IMR-90 (cell line): ENCODE results near the gene NLGN1. TPM values are rescaled to one million over a fixed set of nuclear protein-coding genes. Genes with fewer than 3 reads are reported as not detected.
A peak's percentile ranks its signal among the peaks of the same experiment; 100 is the strongest.

Source experiments
- ATAC-seq: fragments of 200-7000 bp; cut with Tn5 transposase; 2 replicates; pipeline ENCODE4 v1.9.1; 2020; ENCODE audit warnings: low read depth, mild to moderate bottlenecking, moderate library complexity
- BruUV-seq: library from RNA; stranded (reverse); fragments of 400-500 nt; replicated peaks from 2 replicates; lab custom pipeline; 2021; lab: Mats Ljungman, UMichigan
- CTCF ChIA-PET: fragments of 300-600 bp; formaldehyde crosslinking; extraction: SDS; loops from one replicate; lab custom pipeline; 2021; ENCODE audit warnings: antibody characterized with exemption; lab: Yijun Ruan, JAX
- POLR2A ChIA-PET: fragments of 300-600 bp; sonication (Branson Sonifier 250); formaldehyde crosslinking; loops from one replicate; lab custom pipeline; 2022; ENCODE audit warnings: antibody characterized with exemption; ENCODE audit not compliant: unreplicated experiment; lab: Charles Lee
- DNase-seq: peaks from one replicate; pipeline ENCODE4 v3.0.0; 2013
- H2AFZ ChIP-seq: replicated peaks from 2 replicates; pipeline ENCODE3; 2013; ENCODE audit warnings: low read length, mild to moderate bottlenecking; ENCODE audit not compliant: poor library complexity
- H2AK5ac ChIP-seq: 2 replicates; pipeline ENCODE4 v1.6.1; 2013; ENCODE audit warnings: low read depth, low read length, inconsistent platforms
- H2AK9ac ChIP-seq: replicated peaks from 2 replicates; pipeline ENCODE3; 2013; ENCODE audit warnings: mild to moderate bottlenecking, low read depth, low read length, moderate library complexity; ENCODE audit not compliant: poor library complexity
- H2BK120ac ChIP-seq: 2 replicates; pipeline ENCODE4 v1.6.1; 2013; ENCODE audit warnings: low read depth, low read length, inconsistent platforms
- H2BK15ac ChIP-seq: 3 replicates; pipeline ENCODE4 v1.6.1; 2013; ENCODE audit warnings: low read depth, low read length, inconsistent platforms
- H2BK20ac ChIP-seq: 2 replicates; pipeline ENCODE4 v1.6.1; 2013; ENCODE audit warnings: low read depth, mild to moderate bottlenecking, inconsistent platforms, low read length, moderate library complexity
- H2BK5ac ChIP-seq: 2 replicates; pipeline ENCODE4 v1.6.1; 2013; ENCODE audit warnings: mild to moderate bottlenecking, low read depth, low read length, inconsistent platforms; ENCODE audit not compliant: poor library complexity, severe bottlenecking
- H3K14ac ChIP-seq: replicated peaks from 2 replicates; pipeline ENCODE4 v1.6.1; 2013; ENCODE audit warnings: low read depth, low read length, inconsistent platforms
- H3K18ac ChIP-seq: 2 replicates; pipeline ENCODE4 v1.6.1; 2013; ENCODE audit warnings: low read depth, low read length, control low read depth
- H3K23ac ChIP-seq: 2 replicates; pipeline ENCODE4 v1.6.1; 2013; ENCODE audit warnings: low read depth, low read length, inconsistent platforms
- H3K27ac ChIP-seq: 2 replicates; pipeline ENCODE4 v1.5.1; 2013; ENCODE audit warnings: mild to moderate bottlenecking, control low read depth, low read length; ENCODE audit not compliant: insufficient read depth
- H3K27me3 ChIP-seq: 2 replicates; pipeline ENCODE4 v1.6.1; 2013; ENCODE audit warnings: low read length; ENCODE audit not compliant: control insufficient read depth, insufficient read depth
- H3K36me3 ChIP-seq: 2 replicates; pipeline ENCODE4 v1.6.1; 2013; ENCODE audit warnings: low read length, mixed read lengths; ENCODE audit not compliant: control insufficient read depth, insufficient read depth
- H3K4ac ChIP-seq: 2 replicates; pipeline ENCODE4 v1.6.1; 2013; ENCODE audit warnings: low read depth, low read length, inconsistent platforms
- H3K4me1 ChIP-seq: 2 replicates; pipeline ENCODE4 v1.6.1; 2013; ENCODE audit warnings: low read length, mixed read lengths; ENCODE audit not compliant: control insufficient read depth, insufficient read depth
- H3K4me2 ChIP-seq: 2 replicates; pipeline ENCODE4 v1.6.1; 2013; ENCODE audit warnings: low read depth, mild to moderate bottlenecking, control low read depth, low read length, moderate library complexity
- H3K4me3 ChIP-seq: 2 replicates; pipeline ENCODE4 v1.5.1; 2013; ENCODE audit warnings: low read depth, mild to moderate bottlenecking, control low read depth, low read length, moderate library complexity; ENCODE audit not compliant: insufficient read depth
- H3K56ac ChIP-seq: 2 replicates; pipeline ENCODE4 v1.6.1; 2013; ENCODE audit warnings: low read length, inconsistent platforms; ENCODE audit not compliant: insufficient read depth; ENCODE audit errors: extremely low read depth
- H3K79me1 ChIP-seq, 2 experiments: 2 replicates each; pipeline ENCODE4 v1.6.1; 2013; ENCODE audit warnings: low read length in 2 of 2, inconsistent platforms in 1 of 2, low read depth in 1 of 2
- H3K9ac ChIP-seq: 2 replicates; pipeline ENCODE4 v1.6.1; 2013; ENCODE audit warnings: low read depth, low read length, control low read depth
- H3K9me1 ChIP-seq: 2 replicates; pipeline ENCODE4 v1.6.1; 2013; ENCODE audit warnings: low read length, inconsistent platforms; ENCODE audit not compliant: insufficient read depth
- H3K9me3 ChIP-seq: 2 replicates; pipeline ENCODE4 v1.6.1; 2013; ENCODE audit warnings: low read length; ENCODE audit not compliant: control insufficient read depth, insufficient read depth
- H4K20me1 ChIP-seq: 2 replicates; pipeline ENCODE4 v1.6.1; 2013; ENCODE audit warnings: low read length, inconsistent platforms; ENCODE audit not compliant: insufficient read depth
- H4K5ac ChIP-seq: 2 replicates; pipeline ENCODE4 v1.6.1; 2013; ENCODE audit warnings: mild to moderate bottlenecking, low read depth, low read length, control low read depth
- H4K8ac ChIP-seq, 2 experiments: 2 replicates each; pipeline ENCODE4 v1.6.1; 2013; ENCODE audit warnings: low read depth in 2 of 2, low read length in 2 of 2, control low read depth in 1 of 2, inconsistent platforms in 1 of 2
- H4K91ac ChIP-seq: 2 replicates; pipeline ENCODE4 v1.6.1; 2013; ENCODE audit warnings: low read depth, low read length, inconsistent platforms; ENCODE audit not compliant: insufficient read depth
- BHLHE40 ChIP-seq: fragments of 150-350 bp; IDR thresholded peaks from 2 replicates; pipeline ENCODE4 v1.6.1; 2016; ENCODE audit warnings: mild to moderate bottlenecking, low read depth, low read length
- CEBPB ChIP-seq: IDR thresholded peaks from 2 replicates; pipeline ENCODE4 v1.6.1; 2012; ENCODE audit warnings: low read depth, low read length, improper control_type of control experiment
- CHD1 ChIP-seq: IDR thresholded peaks from 2 replicates; pipeline ENCODE4 v1.6.1; 2012; ENCODE audit warnings: low read depth, low read length, improper control_type of control experiment
- FOS ChIP-seq: fragments of 150-350 bp; IDR thresholded peaks from 2 replicates; pipeline ENCODE4 v1.6.1; 2016; ENCODE audit warnings: low read depth, low read length
- MAFK ChIP-seq: IDR thresholded peaks from 2 replicates; pipeline ENCODE4 v1.6.1; 2012; ENCODE audit warnings: low read depth, low read length, improper control_type of control experiment
- MAZ ChIP-seq: IDR thresholded peaks from 2 replicates; pipeline ENCODE4 v1.6.1; 2012; ENCODE audit warnings: low read depth, mild to moderate bottlenecking, low read length, improper control_type of control experiment, moderate library complexity, borderline replicate concordance
- NFE2L2 ChIP-seq: fragments of 150-350 bp; IDR thresholded peaks from 2 replicates; pipeline ENCODE4 v1.6.1; 2016; ENCODE audit warnings: low read depth, mild to moderate bottlenecking, low read length
- POLR2A ChIP-seq: IDR thresholded peaks from 2 replicates; pipeline ENCODE4 v1.6.1; 2012; ENCODE audit warnings: mild to moderate bottlenecking, low read depth, low read length
- RCOR1 ChIP-seq: IDR thresholded peaks from 2 replicates; pipeline ENCODE4 v1.6.1; 2012; ENCODE audit warnings: mild to moderate bottlenecking, low read length, improper control_type of control experiment; ENCODE audit not compliant: insufficient replicate concordance
- RFX5 ChIP-seq: IDR thresholded peaks from 2 replicates; pipeline ENCODE4 v1.8.0; 2012; ENCODE audit warnings: low read depth, mild to moderate bottlenecking, low read length, moderate library complexity
- SMC3 ChIP-seq: fragments of 150-350 bp; IDR thresholded peaks from 2 replicates; pipeline ENCODE4 v1.6.1; 2016; ENCODE audit warnings: low read depth, mild to moderate bottlenecking, antibody characterized with exemption, low read length, moderate library complexity
- WGBS, 2 experiments: methylation state at CpG; one replicate each; pipeline versions ENCODE4 v1.1.5 to v1.1.7; 2013; ENCODE audit warnings: missing lambda C conversion rate in 2 of 2; ENCODE audit not compliant: insufficient read length in 1 of 2; ENCODE audit errors: extremely low coverage in 2 of 2; 5-methylcytosine and 5-hydroxymethylcytosine counted together
- dilution Hi-C: fragments of 300-500 bp; cut with HindIII; formaldehyde crosslinking; loops from one replicate; pipeline ENCODE4 v1.14.3; 2018; ENCODE audit warnings: low sequenced_read_pairs; ENCODE audit not compliant: unreplicated experiment
- in situ Hi-C: fragments of 300-500 bp; cut with MboI; formaldehyde crosslinking; loops from 3 replicates; pipeline ENCODE4 v1.14.3; 2019; ENCODE audit warnings: low sequenced_read_pairs, inconsistent platforms, mixed read lengths
- intact Hi-C: fragments of 100-400 bp; cut with micrococcal nuclease; formaldehyde crosslinking; loops from 2 replicates; pipeline ENCODE4 v1.10.0; 2022
- polyA plus RNA-seq, 3 experiments: library from polyadenylated mRNA; depleted of rRNA; stranded (reverse); fragments of >200 nt; gene quantifications; 2 replicates each; pipeline ENCODE4 v1.2.3, GENCODE V29; 2012; ENCODE audit warnings: low replicate concordance in 1 of 3
- total RNA-seq: library from RNA; depleted of rRNA; stranded (reverse); fragments of >200 nt; gene quantifications from 2 replicates; pipeline ENCODE4 v1.2.3, GENCODE V29; 2012
- TF ChIP-seq, protein P1 (sequence below): fragments of 150-350 bp; IDR thresholded peaks from 2 replicates; pipeline ENCODE4 v1.6.1; 2017; ENCODE audit warnings: mild to moderate bottlenecking, antibody characterized with exemption, low read length, low read depth
- TF ChIP-seq, protein P2 (sequence below): fragments of 150-350 bp; IDR thresholded peaks from 2 replicates; pipeline ENCODE4 v1.6.1; 2016; ENCODE audit warnings: low read depth, mild to moderate bottlenecking, low read length, moderate library complexity, borderline replicate concordance

The NLGN1 gene
- total and polyA plus RNA-seq, 2 of the 4 experiments (the other 2 are of a cell fraction) = 1.8 to 12.5 TPM

DNA sequence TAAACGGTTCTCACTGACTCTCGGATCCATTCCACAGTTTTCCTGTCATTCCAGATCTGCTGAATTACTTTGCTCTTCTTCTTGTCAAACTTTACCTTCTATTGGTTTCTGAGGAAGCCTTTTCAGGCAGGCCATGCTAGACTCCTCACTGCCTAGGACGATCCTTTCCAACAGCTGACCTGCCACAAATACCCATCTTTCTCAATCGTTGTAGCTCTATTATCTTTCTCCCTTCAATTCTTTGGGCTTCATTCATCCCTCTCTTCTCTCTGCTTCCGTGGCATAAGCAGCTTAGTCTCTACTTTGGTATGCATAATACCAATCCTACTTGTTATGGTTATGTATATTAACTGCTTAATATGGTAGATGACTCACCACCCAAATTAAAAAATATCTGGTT, 421.8 kb downstream of the NLGN1 start:
- Histone ChIP-seq H3K9me3 (no peaks in the 10 kb centered on the region), H4K20me1 (no peaks in the 10 kb centered on the region), H3K27me3 (no peaks in the 10 kb centered on the region), H3K79me1 (no peaks in the 10 kb centered on the region), H3K4ac (peak overlapping the region; percentile 9; the same call in 1 of the 2 replicates), H3K9ac (no peak overlapping the region), H3K4me1 (no peaks in the 10 kb centered on the region), H3K9me1 (no peaks in the 10 kb centered on the region), H2BK120ac (no peak overlapping the region), H3K4me2 (no peak overlapping the region), H2BK20ac (no peak overlapping the region), H2AFZ (no peak overlapping the region), H3K14ac (peak overlapping the region; percentile 79; the same call in 1 of the 2 replicates), H2AK9ac (no peak overlapping the region), H4K91ac (no peak overlapping the region), H3K18ac (no peak overlapping the region), H2AK5ac (no peak overlapping the region; the same call in 1 of the 2 replicates), H3K36me3 (no peaks in the 10 kb centered on the region), H3K23ac (no peak overlapping the region), H4K8ac (no peak overlapping the region), H3K4me3 (no peak overlapping the region), H3K56ac (no peak overlapping the region), H3K27ac (no peak overlapping the region), H2BK5ac (no peak overlapping the region), H4K5ac (no peak overlapping the region), H2BK15ac (no peak overlapping the region)
- TF ChIP-seq MAFK (no peak), RFX5 (no peak), SMC3 (no peak), RCOR1 (no peak), BHLHE40 (no peak), CEBPB (no peak), FOS (no peak), NFE2L2 (no peak), CHD1 (no peak), MAZ (no peak), POLR2A (no peak)
- TF ChIP-seq, protein P1, sequence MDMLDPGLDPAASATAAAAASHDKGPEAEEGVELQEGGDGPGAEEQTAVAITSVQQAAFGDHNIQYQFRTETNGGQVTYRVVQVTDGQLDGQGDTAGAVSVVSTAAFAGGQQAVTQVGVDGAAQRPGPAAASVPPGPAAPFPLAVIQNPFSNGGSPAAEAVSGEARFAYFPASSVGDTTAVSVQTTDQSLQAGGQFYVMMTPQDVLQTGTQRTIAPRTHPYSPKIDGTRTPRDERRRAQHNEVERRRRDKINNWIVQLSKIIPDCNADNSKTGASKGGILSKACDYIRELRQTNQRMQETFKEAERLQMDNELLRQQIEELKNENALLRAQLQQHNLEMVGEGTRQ = no peak
- TF ChIP-seq, protein P2, sequence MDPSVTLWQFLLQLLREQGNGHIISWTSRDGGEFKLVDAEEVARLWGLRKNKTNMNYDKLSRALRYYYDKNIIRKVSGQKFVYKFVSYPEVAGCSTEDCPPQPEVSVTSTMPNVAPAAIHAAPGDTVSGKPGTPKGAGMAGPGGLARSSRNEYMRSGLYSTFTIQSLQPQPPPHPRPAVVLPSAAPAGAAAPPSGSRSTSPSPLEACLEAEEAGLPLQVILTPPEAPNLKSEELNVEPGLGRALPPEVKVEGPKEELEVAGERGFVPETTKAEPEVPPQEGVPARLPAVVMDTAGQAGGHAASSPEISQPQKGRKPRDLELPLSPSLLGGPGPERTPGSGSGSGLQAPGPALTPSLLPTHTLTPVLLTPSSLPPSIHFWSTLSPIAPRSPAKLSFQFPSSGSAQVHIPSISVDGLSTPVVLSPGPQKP = no peak
- ChIA-PET POLR2A (no interaction called here), CTCF (interaction anchor here (0.8 kb wide), 1 partner anchor 8 kb away, joined by 3 read pairs; no protein-coding TSS in a partner anchor)
- BruUV-seq = no TSS peak
- 85% methylated on average over 2 of the region's 5 CpGs; no CpG with 5 or more reads in 1 of the 2 experiments for WGBS, 2 experiments
- dilution Hi-C loops = no loop called here
- in situ Hi-C loops = no loop called here
- DNase-seq (peak; percentile 29), ATAC-seq (peak; percentile 63)
- intact Hi-C loops = no loop called here
